Measurements from ENCODE around the gene BSN.

BSN gene

GRCh38 chr3:49718858-49719213, 164.6 kb downstream of the BSN start:
- Mint-ChIP-seq H3K9me3 (no peaks in the 10 kb centered on the region), H3K27me3 (ENCODE audit: low read depth) (no peaks in the 10 kb centered on the region), H3K4me1 (peaks cover 25% of the 10 kb centered on the region), H3K36me3 (ENCODE audit: low read depth) (peaks cover 8% of the 10 kb centered on the region), H3K27ac (no peak overlapping the region), H3K4me3 (peak overlapping the region; percentile 85 to 93 (median 87))
- no peak for TF ChIP-seq CTCF (IDR thresholded peaks at IDR 0.05; ENCODE audit: unreplicated experiment in 3 of 3)

- TF ChIP-seq CTCF (IDR thresholded peaks at IDR 0.05; ENCODE audit: unreplicated experiment in 3 of 3): peak; percentile 66 to 82 (median 81)
- Mint-ChIP-seq H3K4me3 (peak within 1 kb of the TSS; percentile 85 to 94 (median 93)), H3K27me3 (ENCODE audit: low read depth) (no peaks in the 10 kb centered on the region), H3K9me3 (no peaks in the 10 kb centered on the region), H3K36me3 (ENCODE audit: low read depth) (peaks cover 8% of the 10 kb centered on the region), H3K27ac (peak within 1 kb of the TSS; percentile 58 to 86 (median 62)), H3K4me1 (peaks cover 25% of the 10 kb centered on the region)
Observed at GRCh38 chr3:49719214-49719884, 165.1 kb downstream of the BSN start, which contains the start of gene AMIGO3. Gene AMIGO3, minus strand, starts transcription at chr3:49719684. Its CDS starts 219 bp downstream, at chr3:49719465.

Data from nephron (organoid).